ENCODE results near the gene CD40LG.

GRCh38 chrX:136598631-136599030 lies 49.3 kb upstream of the CD40LG start:
- TF ChIP-seq CTCF (IDR thresholded peaks at IDR 0.05; ENCODE audit: borderline replicate concordance, extremely low read depth, low read length, poor library complexity, severe bottlenecking) (no peak), EZH2 (IDR thresholded peaks at IDR 0.05; ENCODE audit: borderline replicate concordance, low read depth, low read length, severe bottlenecking) (no peak)

Data from DND-41 (cell line).